ENCODE results near the gene PSMC3IP. TPM values are rescaled to one million over a fixed set of nuclear protein-coding genes. Genes with fewer than 3 reads are reported as not detected.

The PSMC3IP gene
- total RNA-seq = 19.3 and 20.8 TPM in 2 replicates
- polyA plus RNA-seq = 5.5 and 5.9 TPM in 2 replicates
- polyA plus RNA-seq (2011; cell fraction: cytosol; rRNA removed) = 9.0 and 10.6 TPM in 2 replicates
- polyA plus RNA-seq (2011; cell fraction: nucleus; rRNA removed) = 20.8 and 34.7 TPM in 2 replicates
- 6.3 and 10.9 TPM in 2 replicates for polyA plus RNA-seq (2012)
- 4.9 and 5.2 TPM in 2 replicates for polyA minus RNA-seq
- polyA minus RNA-seq (2011; cell fraction: cytosol; rRNA and poly(A)+ RNA removed) = 14.0 TPM
- polyA minus RNA-seq (2011; cell fraction: nucleus; rRNA and poly(A)+ RNA removed) = 7.5 and 9.7 TPM in 2 replicates
- Bru-seq, nascent RNA = percentile 73 among the genes with signal in this experiment
- BruChase-seq, experiment 1, labeled RNA remaining after a 6-hour chase = percentile 80 among the genes with signal in this experiment
- BruChase-seq, experiment 2, labeled RNA remaining after a 2-hour chase = percentile 81 among the genes with signal in this experiment
- long read RNA-seq, transcript PSMC3IP-208 (7 exons, 664 nt) = minor isoform, 9 of 790 reads
- long read RNA-seq, transcript PSMC3IP-202 (8 exons, 1,416 nt) = minor isoform, 31 of 790 reads
- long read RNA-seq, transcript PSMC3IP-204 (7 exons, 1,381 nt) = major isoform, 32 of 790 reads
- long read RNA-seq, partial matches to known transcripts = 3 of 790 reads
- long read RNA-seq, other reads (novel, unspliced or antisense) = 713 of 790 reads

- H2AFZ ChIP-seq (ENCODE audit: low read depth, low read length) = peak within 1 kb of the TSS; percentile 60
- H3K9me1 ChIP-seq (replicated peaks; ENCODE audit: control insufficient read depth, extremely low read depth, insufficient read depth, low read length) = no peaks in the 10 kb centered on the region
- TF ChIP-seq JUN (IDR thresholded peaks at IDR 0.05; ENCODE audit: borderline replicate concordance, insufficient read depth, insufficient read length, low read depth) = no peak
- peak; percentile 83 for TF ChIP-seq POLR2AphosphoS5 (IDR thresholded peaks at IDR 0.05; ENCODE audit: insufficient read depth, low read depth, low read length)
- no peak for TF ChIP-seq GATA2 (IDR thresholded peaks at IDR 0.05; ENCODE audit: insufficient read depth, insufficient read length, low read depth, low read length)
- no peak for TF ChIP-seq MYC (IDR thresholded peaks at IDR 0.05; ENCODE audit: low read depth, low read length)
- no peak for TF ChIP-seq EZH2 (IDR thresholded peaks at IDR 0.05; ENCODE audit: borderline replicate concordance, low read depth, low read length, severe bottlenecking)
- TF ChIP-seq CTCF (IDR thresholded peaks at IDR 0.05; ENCODE audit: extremely low read depth in 1 of 2, insufficient read depth in 1 of 2, low read depth in 1 of 2, low read length in 2 of 2) = peak; percentile 55 to 64
- TF ChIP-seq FOS (IDR thresholded peaks at IDR 0.05; ENCODE audit: borderline replicate concordance, insufficient read depth, low read length) = no peak
- no peak for TF ChIP-seq MAX (IDR thresholded peaks at IDR 0.05; ENCODE audit: insufficient read depth, insufficient read length)
- peak; percentile 69 for TF ChIP-seq POLR2A (IDR thresholded peaks at IDR 0.05; ENCODE audit: low read depth, low read length)
- H3K9me3 ChIP-seq (replicated peaks; ENCODE audit: control insufficient read depth, insufficient read depth, low read length) = no peaks in the 10 kb centered on the region
- H3K4me2 ChIP-seq (ENCODE audit: insufficient read depth, low read length) = peak within 1 kb of the TSS; percentile 92
- peak within 1 kb of the TSS; percentile 50 for H3K27ac ChIP-seq (ENCODE audit: insufficient read depth, low read depth, low read length)
- H3K9ac ChIP-seq (replicated peaks; ENCODE audit: extremely low read depth, insufficient read depth, low read length) = peak within 1 kb of the TSS; percentile 76
- dilution Hi-C loops (cut with MboI; ENCODE audit: extremely low pct_ligation_motif_present, low sequenced_read_pairs) = no loop called here
- BruUV-seq (replicated peaks) = TSS peak; percentile 80
- H3K4me1 ChIP-seq (ENCODE audit: control insufficient read depth, extremely low read depth, insufficient read depth, low read length) = peaks cover 18% of the 10 kb centered on the region
- peak; percentile 96 for DNase-seq (ENCODE audit: low read depth, low spot score)
- peak; percentile 98 for FAIRE-seq
- peak within 1 kb of the TSS; percentile 53 to 80 (median 76) for H3K4me3 ChIP-seq (replicated peaks in 1 of 3; ENCODE audit: insufficient read depth in 1 of 3, low read depth in 1 of 3, low read length in 3 of 3)
- H3K79me2 ChIP-seq (ENCODE audit: control insufficient read depth, insufficient read depth, low read length) = peaks cover 17% of the 10 kb centered on the region
- ChIA-PET POLR2A (interaction anchor here (0.5 to 1.3 kb wide), 4 partner anchors 29 to 391 kb away, joined by 3 to 10 read pairs (median 7); partner anchors contain the start of gene PLEKHH3), CTCF (interaction anchor here (0.6 to 7.0 kb wide), 63 partner anchors 10 to 420 kb away, joined by 3 to 235 read pairs (median 5); partner anchors contain the start of genes BECN1, CCR10, CNTD1 and CNTNAP1)
- no peaks in the 10 kb centered on the region for H3K27me3 ChIP-seq (ENCODE audit: control insufficient read depth in 2 of 2, insufficient read depth in 2 of 2, low read length in 2 of 2)
- peaks cover 10 to 34% of the 10 kb centered on the region in 2 experiments for H3K36me3 ChIP-seq (ENCODE audit: control insufficient read depth in 2 of 2, extremely low read depth in 1 of 2, insufficient read depth in 2 of 2, low read length in 2 of 2)
- no peaks in the 10 kb centered on the region for H4K20me1 ChIP-seq (replicated peaks; ENCODE audit: control insufficient read depth, extremely low read depth, insufficient read depth, low read length)
- intact Hi-C loops (cut with micrococcal nuclease) = loop anchor here (1.0 to 5.0 kb wide), 6 partner anchors 10 to 360 kb away; partner anchors contain the start of genes BECN1, MLX, RETREG3 and TUBG1
Observed at GRCh38 chr17:42577532-42578281, at the start of gene PSMC3IP. PSMC3IP (minus strand) TSS chr17:42577729; CDS start chr17:42577686, 43 bp downstream.

Measured in endothelial cell of umbilical vein (primary cell).